Measurements from ENCODE around the gene RAB11FIP5.

Gene RAB11FIP5

GRCh38 chr2:73053316-73054114 is 59.2 kb downstream of the RAB11FIP5 start:
- TF ChIP-seq CTCF (IDR thresholded peaks at IDR 0.05; ENCODE audit: insufficient read depth, low read depth, low read length, missing control alignments), result no peak
- no peak overlapping the region for H3K4me3 ChIP-seq (ENCODE audit: low read length)
- DNase-seq (ENCODE audit: low read depth), result no peak

- DNase-seq (ENCODE audit: low read depth), result no peak
- TF ChIP-seq CTCF (IDR thresholded peaks at IDR 0.05; ENCODE audit: insufficient read depth, low read depth, low read length, missing control alignments), result no peak
- no peak overlapping the region for H3K4me3 ChIP-seq (ENCODE audit: low read length)
These were observed 62.6 kb downstream of the RAB11FIP5 start for GRCh38 chr2:73050121-73050545.

GRCh38 chr2:73043929-73044832 is 68.6 kb downstream of the RAB11FIP5 start:
- H3K4me3 ChIP-seq (ENCODE audit: low read length), result no peak overlapping the region
- TF ChIP-seq CTCF (IDR thresholded peaks at IDR 0.05; ENCODE audit: insufficient read depth, low read depth, low read length, missing control alignments), result no peak
- DNase-seq (ENCODE audit: low read depth), result no peak

- no peak for TF ChIP-seq CTCF (IDR thresholded peaks at IDR 0.05; ENCODE audit: insufficient read depth, low read depth, low read length, missing control alignments)
- H3K4me3 ChIP-seq (ENCODE audit: low read length), result no peak overlapping the region
- DNase-seq (ENCODE audit: low read depth), result no peak
These were observed 69.5 kb downstream of the RAB11FIP5 start for GRCh38 chr2:73043276-73043675.

GRCh38 chr2:73037947-73038585 is 74.7 kb downstream of the RAB11FIP5 start:
- TF ChIP-seq CTCF (IDR thresholded peaks at IDR 0.05; ENCODE audit: insufficient read depth, low read depth, low read length, missing control alignments), result no peak
- peak; percentile 42 for DNase-seq (ENCODE audit: low read depth)
- no peak overlapping the region for H3K4me3 ChIP-seq (ENCODE audit: low read length)

GRCh38 chr2:73036766-73037165 is 76.0 kb downstream of the RAB11FIP5 start:
- DNase-seq (ENCODE audit: low read depth), result no peak
- H3K4me3 ChIP-seq (ENCODE audit: low read length), result no peak overlapping the region
- TF ChIP-seq CTCF (IDR thresholded peaks at IDR 0.05; ENCODE audit: insufficient read depth, low read depth, low read length, missing control alignments), result no peak
